Adrenal gland (tissue), 5 donors: ENCODE data around the gene CETN3.

Experiments
- CTCF ChIP-seq, 6 experiments: fragments of 450-650 bp in 4 of 6; fragments of 200-600 bp in 2 of 6; sonication (generic) in 1 of 6; IDR thresholded peaks; 1 replicate in 5 of 6; 2 replicates in 1 of 6; pipeline versions ENCODE4 v1.5.1 to v1.8.0; 2016 to 2021; ENCODE audit warnings: antibody characterized with exemption in 6 of 6, mild to moderate bottlenecking in 2 of 6, moderate library complexity in 1 of 6
- POLR2A ChIP-seq, 2 donors: fragments of 450-650 bp; IDR thresholded peaks; one replicate each; pipeline ENCODE4 v1.6.1; 2017; ENCODE audit warnings: antibody characterized with exemption in 2 of 2, mild to moderate bottlenecking in 2 of 2, moderate library complexity in 1 of 2
- donor health status: DM: no; HTN: no; CAD: no.

- TF ChIP-seq CTCF (IDR thresholded peaks at IDR 0.05) (no peak), POLR2A (IDR thresholded peaks at IDR 0.05) (no peak)
These were observed 11.6 kb upstream of the CETN3 start for GRCh38 chr5:90421136-90421535.
